OCI-LY3 (cell line): Measurements from ENCODE around the gene ABCC9.

Experiments
- H2AFZ ChIP-seq: fragments of 200-600, 300-600 bp; shearing (Covaris generic); 2 replicates; pipeline ENCODE4 v1.6.0; 2014; ENCODE audit warnings: antibody characterized with exemption, low read depth, low read length
- H3K27ac ChIP-seq: fragments of 200-600, 300-600 bp; sonication (generic); 2 replicates; pipeline ENCODE4 v1.5.1; 2014; ENCODE audit warnings: mild to moderate bottlenecking, low read length, moderate library complexity, mixed read lengths
- H3K27me3 ChIP-seq: fragments of 200-600, 300-600 bp; sonication (generic); 2 replicates; pipeline ENCODE4 v1.6.1; 2014; ENCODE audit warnings: low read depth, low read length, mixed read lengths
- H3K36me3 ChIP-seq: fragments of 200-600, 300-600 bp; sonication (generic); replicated peaks from 2 replicates; pipeline ENCODE3; 2014; ENCODE audit warnings: low read depth, low read length, mixed read lengths
- H3K4me1 ChIP-seq: fragments of 300-600, 200-600 bp; sonication (generic); 2 replicates; pipeline ENCODE4 v1.6.1; 2014; ENCODE audit warnings: low read length, mixed read lengths
- H3K4me2 ChIP-seq: fragments of 200-600, 300-600 bp; sonication (generic); 2 replicates; pipeline ENCODE4 v1.6.1; 2014; ENCODE audit warnings: low read length, mixed read lengths
- H3K4me3 ChIP-seq: fragments of 300-600, 200-600 bp; sonication (generic); 2 replicates; pipeline ENCODE4 v1.5.1; 2014; ENCODE audit warnings: antibody characterized with exemption, mild to moderate bottlenecking, low read length, moderate library complexity
- H3K79me2 ChIP-seq: fragments of 300-600, 200-600 bp; shearing (Covaris generic); 2 replicates; pipeline ENCODE4 v1.6.1; 2014; ENCODE audit warnings: mild to moderate bottlenecking, low read length, mixed read lengths
- H3K9ac ChIP-seq: fragments of 300-600, 200-600 bp; shearing (Covaris generic); 2 replicates; pipeline ENCODE4 v1.6.0; 2014; ENCODE audit warnings: mild to moderate bottlenecking, low read length, moderate library complexity
- H3K9me3 ChIP-seq: fragments of 200-600, 300-600 bp; shearing (Covaris generic); 2 replicates; pipeline ENCODE4 v1.6.1; 2014; ENCODE audit warnings: low read length, mixed read lengths; ENCODE audit not compliant: insufficient read depth
- H4K20me1 ChIP-seq: fragments of 200-600, 300-600 bp; sonication (generic); 2 replicates; pipeline ENCODE4 v1.6.1; 2016; ENCODE audit warnings: low read length, mixed read lengths; ENCODE audit not compliant: insufficient read depth
- CTCF ChIP-seq: fragments of 200-600, 300-600 bp; sonication (generic); IDR thresholded peaks from 2 replicates; pipeline ENCODE4 v1.5.1; 2014; ENCODE audit warnings: antibody characterized with exemption, low read length, low read depth
- EZH2phosphoT487 ChIP-seq: fragments of 200-600 bp; shearing (Covaris generic); IDR thresholded peaks from 2 replicates; pipeline ENCODE4 v1.6.1; 2018; ENCODE audit warnings: antibody characterized with exemption, mixed run types, low read depth

ABCC9 gene

GRCh38 chr12:21940549-21941505 lies at the start of gene ABCC9:
Gene ABCC9 (minus strand): TSS chr12:21941426. CDS start chr12:21936674, 4,752 bp downstream.
- no peaks in the 10 kb centered on the region for H3K36me3 ChIP-seq
- H3K4me1 ChIP-seq = no peaks in the 10 kb centered on the region
- no peaks in the 10 kb centered on the region for H4K20me1 ChIP-seq
- H3K4me3 ChIP-seq = no peak within 1 kb of the TSS
- TF ChIP-seq EZH2phosphoT487 (no peak), CTCF (no peak)
- no peak within 1 kb of the TSS for H3K4me2 ChIP-seq
- H3K9ac ChIP-seq = no peak within 1 kb of the TSS
- H3K27ac ChIP-seq = no peak within 1 kb of the TSS
- no peaks in the 10 kb centered on the region for H3K79me2 ChIP-seq
- no peaks in the 10 kb centered on the region for H3K9me3 ChIP-seq
- H2AFZ ChIP-seq = no peak within 1 kb of the TSS
- no peaks in the 10 kb centered on the region for H3K27me3 ChIP-seq

DNA sequence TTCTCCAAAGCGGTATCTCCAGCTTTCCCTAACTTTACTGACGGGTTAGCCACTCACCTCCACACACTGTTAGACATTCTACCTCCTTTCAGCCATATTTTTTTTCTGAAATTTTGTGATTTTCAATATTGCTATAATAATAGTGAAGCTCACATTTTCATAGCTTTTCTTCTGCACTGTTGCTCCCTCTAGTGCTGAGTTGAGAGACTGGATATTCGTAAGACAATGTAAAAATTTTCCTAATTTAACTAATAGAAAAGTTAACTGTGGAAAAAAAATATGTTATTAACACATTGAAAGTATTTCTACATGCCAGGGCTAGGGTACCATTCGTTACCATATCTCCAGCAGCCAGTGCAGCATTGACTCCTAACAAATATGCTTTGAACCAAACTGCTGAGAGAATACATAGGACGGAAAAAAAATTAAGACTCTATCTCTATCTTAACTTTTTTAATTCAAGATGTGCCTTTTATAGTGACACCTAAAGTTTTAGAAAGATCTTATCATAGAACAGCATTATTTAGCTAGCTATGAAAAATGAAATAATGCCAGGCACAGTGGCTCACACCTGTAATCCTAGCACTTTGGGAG lies 48.7 kb upstream of the ABCC9 start:
- TF ChIP-seq EZH2phosphoT487 (no peak), CTCF (peak; percentile 74)
- H4K20me1 ChIP-seq = no peaks in the 10 kb centered on the region
- no peak overlapping the region for H3K27ac ChIP-seq
- peaks cover 7% of the 10 kb centered on the region; the same call in 1 of the 2 replicates for H3K27me3 ChIP-seq
- no peak overlapping the region for H3K4me2 ChIP-seq
- no peak overlapping the region for H3K4me3 ChIP-seq
- no peak overlapping the region for H2AFZ ChIP-seq
- H3K9me3 ChIP-seq = no peaks in the 10 kb centered on the region
- H3K9ac ChIP-seq = no peak overlapping the region
- peaks cover 10% of the 10 kb centered on the region for H3K4me1 ChIP-seq
- H3K36me3 ChIP-seq = no peaks in the 10 kb centered on the region
- no peaks in the 10 kb centered on the region for H3K79me2 ChIP-seq

GRCh38 chr12:21988619-21989018 lies 47.4 kb upstream of the ABCC9 start:
- Histone ChIP-seq H3K4me3 (no peak overlapping the region), H3K9ac (no peak overlapping the region), H3K79me2 (no peaks in the 10 kb centered on the region), H3K4me1 (peaks cover 10% of the 10 kb centered on the region), H3K27ac (no peak overlapping the region), H4K20me1 (no peaks in the 10 kb centered on the region), H3K4me2 (no peak overlapping the region), H3K27me3 (peaks cover 7% of the 10 kb centered on the region; the same call in 1 of the 2 replicates), H3K36me3 (no peaks in the 10 kb centered on the region), H2AFZ (no peak overlapping the region), H3K9me3 (no peaks in the 10 kb centered on the region)
- TF ChIP-seq CTCF = no peak
- no peak for TF ChIP-seq EZH2phosphoT487

DNA sequence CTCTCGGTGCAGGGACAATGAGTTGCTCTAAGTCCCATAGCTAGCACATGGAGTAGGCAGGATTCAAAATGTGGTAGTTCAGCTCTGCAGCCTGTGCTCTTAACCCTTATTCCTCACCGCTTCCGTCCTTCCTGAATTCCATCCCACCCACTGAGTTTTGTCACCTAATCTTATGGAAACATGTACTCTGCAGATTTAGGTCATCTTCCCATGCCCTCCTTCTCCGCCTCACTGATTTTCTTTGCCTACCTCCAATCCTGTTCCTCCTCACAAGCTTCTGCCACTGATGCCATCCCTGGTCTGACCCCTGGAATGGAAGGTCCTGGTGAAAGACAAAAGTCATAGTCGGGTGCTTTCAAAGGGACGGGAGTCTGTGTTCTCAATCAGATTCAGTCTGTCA lies 46.5 kb upstream of the ABCC9 start:
- TF ChIP-seq CTCF (no peak), EZH2phosphoT487 (no peak)
- Histone ChIP-seq H4K20me1 (no peaks in the 10 kb centered on the region), H3K9me3 (no peaks in the 10 kb centered on the region), H3K4me1 (peaks cover 4% of the 10 kb centered on the region), H3K4me2 (no peak overlapping the region), H3K27ac (no peak overlapping the region), H3K79me2 (no peaks in the 10 kb centered on the region), H3K4me3 (no peak overlapping the region), H2AFZ (no peak overlapping the region), H3K36me3 (no peaks in the 10 kb centered on the region), H3K9ac (no peak overlapping the region), H3K27me3 (peaks cover 7% of the 10 kb centered on the region; the same call in 1 of the 2 replicates)
